BE2C (cell line): ENCODE results near the gene RNASE11. TPM values are rescaled to one million over a fixed set of nuclear protein-coding genes. Genes with fewer than 3 reads are reported as not detected.
A peak's percentile ranks its signal among the peaks of the same experiment; 100 is the strongest.

Experiments used
- DNase-seq: peaks from one replicate; pipeline ENCODE4 v3.0.0-alpha.2; 2020
- H3K27me3 ChIP-seq: fragments of 250-450 bp; sonication (Bioruptor Pico); 2 replicates; pipeline ENCODE4 v1.5.1; 2020; ENCODE audit warnings: mild to moderate bottlenecking
- H3K36me3 ChIP-seq: fragments of 250-450 bp; sonication (Bioruptor Pico); 2 replicates; pipeline ENCODE4 v1.5.1; 2020; ENCODE audit warnings: mild to moderate bottlenecking
- H3K4me1 ChIP-seq: fragments of 250-450 bp; sonication (Bioruptor Pico); 2 replicates; pipeline ENCODE4 v1.5.1; 2020
- H3K4me3 ChIP-seq: 2 replicates; pipeline ENCODE4 v1.5.1; 2011; ENCODE audit warnings: low read depth, low read length
- H3K9me3 ChIP-seq: fragments of 250-450 bp; sonication (Bioruptor Pico); 2 replicates; pipeline ENCODE4 v1.5.1; 2020
- polyA plus RNA-seq: library from polyadenylated mRNA; unstranded; fragments of >200 nt; gene quantifications from one replicate; pipeline ENCODE4 v1.2.1, GENCODE V29; 2012; ENCODE audit warnings: low read depth, missing spikeins; ENCODE audit not compliant: insufficient read length, insufficient read depth
- TF ChIP-seq, protein P1 (sequence below): IDR thresholded peaks from 2 replicates; pipeline ENCODE4 v1.5.1; 2012; ENCODE audit warnings: mild to moderate bottlenecking, low read depth, low read length

RNASE11 gene
- not detected for polyA plus RNA-seq

DNA sequence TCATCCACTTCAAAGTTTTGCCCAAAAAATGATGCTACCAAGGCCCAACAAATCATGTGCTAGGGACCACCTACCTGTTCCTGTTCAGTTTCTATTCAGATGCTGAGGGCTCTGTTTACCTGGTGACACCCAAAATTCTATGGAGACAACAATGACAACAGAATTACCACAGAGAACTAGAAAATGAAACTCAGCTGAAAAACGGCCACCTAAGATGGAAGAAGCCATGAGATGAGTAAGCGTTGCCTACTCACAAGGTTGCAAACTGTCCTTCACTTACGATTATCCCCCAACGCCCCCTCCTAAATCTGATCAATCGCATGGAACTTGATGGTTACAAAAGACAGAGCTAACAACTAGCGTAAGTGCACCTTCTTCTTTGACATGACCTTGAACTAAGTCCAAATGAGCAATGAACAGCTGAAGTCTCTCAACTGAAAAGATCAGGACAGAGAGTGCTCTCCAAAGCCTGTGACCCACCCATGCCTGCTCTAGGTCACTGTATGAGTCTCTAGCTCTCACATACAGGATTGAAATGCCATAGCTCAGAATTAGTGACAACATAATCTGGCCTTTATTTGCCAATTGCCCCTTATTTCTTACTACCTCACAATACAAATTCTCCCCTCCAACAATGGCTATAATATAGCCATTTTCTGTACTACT is at the start of gene RNASE11:
TSS of gene RNASE11 (minus strand) at position 513 of the 666 bp plus-strand sequence.
- peaks cover 43% of the 10 kb centered on the region for H3K27me3 ChIP-seq
- H3K4me1 ChIP-seq = no peaks in the 10 kb centered on the region
- TF ChIP-seq, protein P1, sequence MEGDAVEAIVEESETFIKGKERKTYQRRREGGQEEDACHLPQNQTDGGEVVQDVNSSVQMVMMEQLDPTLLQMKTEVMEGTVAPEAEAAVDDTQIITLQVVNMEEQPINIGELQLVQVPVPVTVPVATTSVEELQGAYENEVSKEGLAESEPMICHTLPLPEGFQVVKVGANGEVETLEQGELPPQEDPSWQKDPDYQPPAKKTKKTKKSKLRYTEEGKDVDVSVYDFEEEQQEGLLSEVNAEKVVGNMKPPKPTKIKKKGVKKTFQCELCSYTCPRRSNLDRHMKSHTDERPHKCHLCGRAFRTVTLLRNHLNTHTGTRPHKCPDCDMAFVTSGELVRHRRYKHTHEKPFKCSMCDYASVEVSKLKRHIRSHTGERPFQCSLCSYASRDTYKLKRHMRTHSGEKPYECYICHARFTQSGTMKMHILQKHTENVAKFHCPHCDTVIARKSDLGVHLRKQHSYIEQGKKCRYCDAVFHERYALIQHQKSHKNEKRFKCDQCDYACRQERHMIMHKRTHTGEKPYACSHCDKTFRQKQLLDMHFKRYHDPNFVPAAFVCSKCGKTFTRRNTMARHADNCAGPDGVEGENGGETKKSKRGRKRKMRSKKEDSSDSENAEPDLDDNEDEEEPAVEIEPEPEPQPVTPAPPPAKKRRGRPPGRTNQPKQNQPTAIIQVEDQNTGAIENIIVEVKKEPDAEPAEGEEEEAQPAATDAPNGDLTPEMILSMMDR = no peak
- no peak within 1 kb of the TSS for H3K4me3 ChIP-seq
- DNase-seq = no peak
- H3K36me3 ChIP-seq = no peaks in the 10 kb centered on the region
- 0 out of 2 replicates have a peak, but pooled peaks cover 3% of the 10 kb centered on the region for H3K9me3 ChIP-seq

DNA sequence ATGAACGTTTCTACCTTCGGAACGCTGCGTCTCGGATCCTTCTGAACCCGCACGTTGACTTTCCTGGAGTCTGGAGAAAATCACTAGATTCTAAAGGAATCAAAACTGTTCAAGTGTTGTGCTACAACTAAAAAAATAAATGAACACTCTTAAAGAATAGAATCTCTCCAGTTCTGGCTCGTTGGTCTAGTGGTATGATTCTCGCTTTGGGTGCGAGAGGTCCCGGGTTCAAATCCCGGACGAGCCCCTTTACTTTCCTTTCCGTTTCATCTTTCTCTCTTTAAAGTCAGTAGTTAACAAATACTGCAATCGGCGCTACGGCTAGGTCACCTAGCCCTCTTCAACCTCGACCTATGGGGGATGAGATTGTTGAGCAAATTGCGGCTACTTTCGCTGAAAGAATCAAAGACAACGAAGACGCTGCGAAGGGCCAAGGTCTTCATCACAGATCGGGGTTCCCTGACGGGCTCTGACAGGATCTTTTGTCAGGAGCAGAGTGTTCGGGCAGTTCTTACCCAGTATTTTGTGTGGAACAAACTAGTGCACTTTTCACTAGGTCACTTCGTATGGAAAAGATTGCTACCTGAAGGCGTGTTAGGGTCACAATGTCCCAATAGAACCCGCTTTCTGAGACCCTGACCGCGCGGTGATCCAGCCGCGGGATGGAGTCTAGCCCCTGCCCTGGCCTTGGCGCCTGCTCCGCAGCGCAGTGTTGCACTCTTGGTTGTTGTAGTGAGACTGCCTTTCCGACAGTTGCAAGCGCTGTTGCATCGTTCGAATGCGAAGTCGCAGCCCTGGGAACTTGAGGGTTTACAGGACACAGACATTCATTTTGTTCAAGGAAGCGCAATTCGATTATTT is 45.3 kb upstream of the RNASE11 start:
- Histone ChIP-seq H3K9me3 (no peaks in the 10 kb centered on the region), H3K4me1 (no peaks in the 10 kb centered on the region), H3K36me3 (no peaks in the 10 kb centered on the region), H3K27me3 (peaks cover 24% of the 10 kb centered on the region), H3K4me3 (peak overlapping the region; percentile 77)
- TF ChIP-seq, protein P1 = no peak
- DNase-seq = peak; percentile 81

DNA sequence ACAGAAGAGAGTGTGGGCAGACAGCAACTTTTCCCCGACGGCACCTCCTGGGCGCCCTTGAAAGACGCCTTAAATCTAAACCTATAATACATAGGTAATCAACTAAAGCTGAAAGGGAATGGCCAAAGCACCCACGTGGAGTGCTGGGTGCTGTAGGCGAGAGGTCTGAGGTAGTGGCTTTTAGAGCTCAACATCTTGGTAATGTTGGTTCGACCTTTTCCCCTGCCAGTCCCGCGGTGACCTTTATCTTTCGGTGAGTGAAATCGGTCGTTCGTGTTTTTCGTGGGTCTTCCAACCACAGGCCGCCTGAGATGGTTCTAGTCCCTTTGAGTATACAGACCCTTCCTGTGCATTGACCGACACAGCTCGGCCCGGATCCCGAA is 44.6 kb upstream of the RNASE11 start:
- Histone ChIP-seq H3K36me3 (no peaks in the 10 kb centered on the region), H3K4me1 (no peaks in the 10 kb centered on the region), H3K9me3 (no peaks in the 10 kb centered on the region), H3K27me3 (peaks cover 28% of the 10 kb centered on the region), H3K4me3 (peak overlapping the region; percentile 77)
- TF ChIP-seq, protein P1 = no peak
- DNase-seq = peak; percentile 33

DNA sequence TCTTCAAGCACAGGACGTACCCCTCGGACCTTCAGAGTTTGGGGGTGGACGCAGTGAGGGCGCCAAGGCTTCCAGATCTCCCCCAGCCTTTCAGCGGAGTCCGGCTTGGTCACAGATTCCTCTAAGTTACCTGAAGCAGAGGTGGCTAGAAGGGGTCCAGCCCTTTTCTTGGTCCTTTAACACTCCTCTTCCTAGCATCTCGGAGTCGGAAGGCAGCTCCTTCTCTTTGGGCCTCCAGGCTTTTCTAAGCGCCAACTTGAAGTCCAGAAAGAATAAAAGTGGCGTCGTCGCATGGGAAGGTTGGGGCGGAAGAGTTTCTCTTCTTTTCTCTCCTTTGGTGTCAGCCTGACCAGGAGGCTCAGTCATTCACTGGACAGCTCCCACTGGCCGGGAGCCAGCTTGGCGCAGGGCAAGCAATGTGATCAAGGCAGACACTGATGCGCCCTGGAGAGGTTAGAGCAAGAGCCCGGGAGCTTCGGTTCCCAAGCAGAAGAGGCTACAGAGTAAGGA is 44.1 kb upstream of the RNASE11 start:
- H3K27me3 ChIP-seq = peaks cover 28% of the 10 kb centered on the region
- H3K36me3 ChIP-seq = no peaks in the 10 kb centered on the region
- TF ChIP-seq, protein P1 = no peak
- H3K9me3 ChIP-seq = no peaks in the 10 kb centered on the region
- peak; percentile 80 for DNase-seq
- H3K4me1 ChIP-seq = no peaks in the 10 kb centered on the region
- H3K4me3 ChIP-seq = peak overlapping the region; percentile 77

DNA sequence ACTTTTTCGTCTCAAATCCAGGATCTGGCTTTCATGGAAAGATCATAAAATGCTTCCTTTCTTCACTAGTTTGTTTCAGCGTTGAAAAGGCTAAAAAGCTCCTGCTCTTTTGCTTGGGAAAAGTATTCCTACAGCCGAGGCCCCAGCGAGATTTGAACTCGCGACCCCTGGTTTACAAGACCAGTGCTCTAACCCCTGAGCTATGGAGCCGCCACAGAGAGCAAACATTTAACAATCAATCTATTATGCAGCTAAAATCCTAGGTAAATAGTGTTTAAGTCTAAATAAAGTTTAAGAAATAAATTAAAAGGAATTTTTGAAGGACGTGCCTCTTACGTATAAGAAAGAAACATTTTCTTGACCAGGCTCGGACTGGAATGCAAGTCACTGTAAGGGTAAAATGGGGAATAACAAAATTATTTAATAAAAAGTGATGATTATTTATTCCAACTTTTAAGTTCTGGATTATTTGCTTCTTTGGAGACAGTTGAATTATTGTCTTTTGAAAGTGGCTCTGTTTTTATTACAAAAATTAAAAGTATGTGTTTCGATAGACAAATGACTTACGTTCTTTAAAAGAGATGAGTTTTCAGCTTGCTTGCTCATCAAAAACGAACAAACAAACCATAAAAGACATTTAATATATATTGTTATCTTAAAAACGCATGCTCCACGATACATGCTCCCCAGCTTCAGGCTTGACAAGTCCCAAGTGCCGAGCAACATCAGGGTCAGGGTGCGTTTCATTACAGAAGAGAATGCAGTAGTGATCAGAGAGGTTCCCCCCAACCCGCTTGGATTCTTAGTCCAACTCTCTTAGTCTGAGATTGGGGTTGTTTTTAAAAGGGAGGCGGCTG is 43.5 kb upstream of the RNASE11 start:
- peak; percentile 71 for DNase-seq
- Histone ChIP-seq H3K9me3 (no peaks in the 10 kb centered on the region), H3K36me3 (no peaks in the 10 kb centered on the region), H3K27me3 (peaks cover 21% of the 10 kb centered on the region), H3K4me3 (peak overlapping the region; percentile 77), H3K4me1 (no peaks in the 10 kb centered on the region)
- TF ChIP-seq, protein P1 = no peak
